A549 (cell line): Measurements from ENCODE around the gene SLCO4A1. TPM values are rescaled to one million over a fixed set of nuclear protein-coding genes. Genes with fewer than 3 reads are reported as not detected.

Source experiments
- ATAC-seq, 2 experiments: fragments of 200-7000 bp in 1 of 2; fragments of >200 bp in 1 of 2; cut with Nextera tagmentation in 1 of 2; cut with Tn5 transposase in 1 of 2; 3 replicates each; pipeline versions ENCODE4 v1.8.0 to v1.9.1; 2018 to 2020; ENCODE audit warnings: mild to moderate bottlenecking in 1 of 2, moderate library complexity in 1 of 2
- CTCF ChIA-PET: fragments of 300-600 bp; sonication (Branson Sonifier 250); formaldehyde crosslinking; extraction: SDS; loops from one replicate; lab custom pipeline; 2021; ENCODE audit warnings: antibody characterized with exemption, inconsistent platforms; lab: Yijun Ruan, JAX
- POLR2A ChIA-PET: fragments of 350-600 bp; formaldehyde crosslinking; extraction: SDS; loops from one replicate; lab custom pipeline; 2021; ENCODE audit warnings: antibody characterized with exemption, inconsistent platforms; lab: Yijun Ruan, JAX
- DNase-seq, 2 experiments: peaks; one replicate each; pipeline versions ENCODE4 v3.0.0 to v3.0.0-alpha.2; 2011 to 2016; ENCODE audit warnings: low read depth in 1 of 2, low spot score in 1 of 2
- FAIRE-seq: peaks from 2 replicates; lab custom pipeline; 2011; peaks lifted over from hg19 to GRCh38; lab: Jason Lieb, UNC
- H3K27ac ChIP-seq, 2 experiments: fragments of >200 bp; sonication (Bioruptor Twin); formaldehyde crosslinking; 3 replicates each; pipeline ENCODE4 v1.5.1; 2016 to 2017
- H3K4me1 ChIP-seq: fragments of >200 bp; sonication (Bioruptor Twin); formaldehyde crosslinking; 3 replicates; pipeline ENCODE4 v1.6.1; 2016
- H3K4me2 ChIP-seq: fragments of >200 bp; sonication (Bioruptor Twin); formaldehyde crosslinking; 3 replicates; pipeline ENCODE4 v1.6.1; 2016
- H3K4me3 ChIP-seq: fragments of >200 bp; sonication (Bioruptor Twin); formaldehyde crosslinking; 3 replicates; pipeline ENCODE4 v1.5.1; 2016
- H3K9me3 ChIP-seq: fragments of >200 bp; sonication (Bioruptor Twin); formaldehyde crosslinking; 3 replicates; pipeline ENCODE4 v1.6.1; 2016
- ATOH8 ChIP-seq: fragments of 250-450 bp; sonication (Bioruptor Pico); IDR thresholded peaks from 2 replicates; pipeline ENCODE4 v1.5.0; 2020; ENCODE audit warnings: low read depth, mild to moderate bottlenecking, moderate library complexity
- CBX2 ChIP-seq: fragments of 200-600 bp; sonication (generic); IDR thresholded peaks from 2 replicates; pipeline ENCODE4 v1.6.1; 2016; ENCODE audit warnings: low read depth, mild to moderate bottlenecking, borderline replicate concordance
- CEBPB ChIP-seq, 2 experiments: fragments of >200 bp in 1 of 2; sonication (Bioruptor Twin) in 1 of 2; formaldehyde crosslinking in 1 of 2; IDR thresholded peaks; 2 replicates each; pipeline ENCODE4 v1.6.1; 2012 to 2016
- CHD4 ChIP-seq: fragments of 200-600 bp; sonication (generic); IDR thresholded peaks from 2 replicates; pipeline ENCODE4 v1.6.1; 2016; ENCODE audit warnings: antibody characterized with exemption, mild to moderate bottlenecking, borderline replicate concordance
- CTCF ChIP-seq: fragments of >200 bp; sonication (Bioruptor Twin); formaldehyde crosslinking; IDR thresholded peaks from 3 replicates; pipeline ENCODE4 v1.5.1; 2016
- E2F6 ChIP-seq: IDR thresholded peaks from 2 replicates; pipeline ENCODE4 v1.6.1; 2012; ENCODE audit warnings: low read depth, borderline replicate concordance
- EHF ChIP-seq: fragments of 250-450 bp; sonication (Bioruptor Pico); IDR thresholded peaks from 2 replicates; pipeline ENCODE4 v1.5.0; 2020; ENCODE audit warnings: mild to moderate bottlenecking
- EHMT2 ChIP-seq: fragments of 200-600 bp; sonication (generic); IDR thresholded peaks from 2 replicates; pipeline ENCODE4 v1.6.1; 2016; ENCODE audit warnings: antibody characterized with exemption, low read depth, mild to moderate bottlenecking, moderate library complexity
- ELK1 ChIP-seq: fragments of 150-350 bp; IDR thresholded peaks from 2 replicates; pipeline ENCODE4 v1.6.1; 2014; ENCODE audit warnings: low read depth, mild to moderate bottlenecking, low read length
- FOSL2 ChIP-seq, 2 experiments: fragments of 450-650 bp in 1 of 2; fragments of >200 bp in 1 of 2; sonication (Bioruptor Twin) in 1 of 2; formaldehyde crosslinking; IDR thresholded peaks; 2 replicates each; pipeline versions ENCODE4 v1.5.0 to v1.6.1; 2016 to 2020; ENCODE audit warnings: mild to moderate bottlenecking in 1 of 2, moderate library complexity in 1 of 2
- FOXS1 ChIP-seq: fragments of 250-450 bp; sonication (Bioruptor Pico); IDR thresholded peaks from 2 replicates; pipeline ENCODE4 v1.5.0; 2020; ENCODE audit warnings: mild to moderate bottlenecking, moderate library complexity
- HMGXB4 ChIP-seq: fragments of 250-450 bp; sonication (Bioruptor Pico); IDR thresholded peaks from 2 replicates; pipeline ENCODE4 v1.5.0; 2021; ENCODE audit warnings: mild to moderate bottlenecking, moderate library complexity, borderline replicate concordance
- HOXA7 ChIP-seq: fragments of 250-450 bp; sonication (Bioruptor Pico); IDR thresholded peaks from 2 replicates; pipeline ENCODE4 v1.5.0; 2020; ENCODE audit warnings: mild to moderate bottlenecking, moderate library complexity
- HOXB13 ChIP-seq: fragments of 250-450 bp; sonication (Bioruptor Pico); IDR thresholded peaks from 2 replicates; pipeline ENCODE4 v1.5.0; 2020; ENCODE audit warnings: low read depth, mild to moderate bottlenecking, moderate library complexity
- KDM1A ChIP-seq: fragments of 200-600 bp; sonication (generic); IDR thresholded peaks from 2 replicates; pipeline ENCODE4 v1.6.1; 2016; ENCODE audit warnings: low read depth, mild to moderate bottlenecking
- MAFK ChIP-seq: fragments of 450-650 bp; IDR thresholded peaks from 2 replicates; pipeline ENCODE4 v1.6.1; 2014; ENCODE audit not compliant: partially characterized antibody
- MAZ ChIP-seq: fragments of 150-350 bp; IDR thresholded peaks from 2 replicates; pipeline ENCODE4 v1.6.1; 2014; ENCODE audit warnings: antibody characterized with exemption, low read depth, low read length, borderline replicate concordance
- PHF8 ChIP-seq: fragments of 200-600 bp; sonication (generic); IDR thresholded peaks from 2 replicates; pipeline ENCODE4 v1.6.1; 2016; ENCODE audit warnings: low read depth, mild to moderate bottlenecking, antibody characterized with exemption, moderate library complexity, borderline replicate concordance
- POLR2AphosphoS2 ChIP-seq: conservative IDR thresholded peaks from 2 replicates; pipeline ENCODE4 v1.6.1; 2012; ENCODE audit warnings: low read length, improper control_type of control experiment, inconsistent platforms
- RAD21 ChIP-seq, 2 experiments: fragments of >200 bp in 1 of 2; sonication (Bioruptor Twin) in 1 of 2; formaldehyde crosslinking in 1 of 2; IDR thresholded peaks in 1 of 2; conservative IDR thresholded peaks in 1 of 2; 2 replicates in 1 of 2; 3 replicates in 1 of 2; pipeline ENCODE4 v1.6.1; 2012 to 2018; ENCODE audit warnings: inconsistent platforms in 1 of 2
- RARB ChIP-seq: fragments of 250-450 bp; sonication (Bioruptor Pico); IDR thresholded peaks from 2 replicates; pipeline ENCODE4 v1.8.0; 2021; ENCODE audit warnings: mild to moderate bottlenecking, moderate library complexity
- RFX5 ChIP-seq: fragments of 450-650 bp; IDR thresholded peaks from 2 replicates; pipeline ENCODE4 v1.7.1; 2014; ENCODE audit warnings: antibody characterized with exemption, mild to moderate bottlenecking, moderate library complexity
- SREBF2 ChIP-seq: fragments of 450-650 bp; IDR thresholded peaks from 2 replicates; pipeline ENCODE4 v1.6.1; 2014; ENCODE audit warnings: mild to moderate bottlenecking, moderate library complexity
- TFCP2L1 ChIP-seq: fragments of 250-450 bp; sonication (Bioruptor Pico); IDR thresholded peaks from 2 replicates; pipeline ENCODE4 v1.5.0; 2021; ENCODE audit warnings: mild to moderate bottlenecking
- ZC3H11A ChIP-seq: fragments of 450-650 bp; IDR thresholded peaks from 2 replicates; pipeline ENCODE4 v1.6.1; 2014; ENCODE audit warnings: antibody characterized with exemption, mild to moderate bottlenecking
- ZSCAN20 ChIP-seq: fragments of 250-450 bp; sonication (Bioruptor Pico); IDR thresholded peaks from 2 replicates; pipeline ENCODE4 v1.8.0; 2022; ENCODE audit warnings: mild to moderate bottlenecking, moderate library complexity
- WGBS: methylation state at CpG from one replicate; pipeline ENCODE4 v1.1.6; 2017; ENCODE audit errors: missing lambda C conversion rate; 5-methylcytosine and 5-hydroxymethylcytosine counted together
- polyA plus RNA-seq, 4 experiments: library from polyadenylated mRNA; depleted of rRNA in 3 of 4; stranded (reverse); fragments of >200 nt; fragmentation: RNase III in 1 of 4; extraction: RNeasy Plus Mini Kit Qiagen cat#74134 plus additional on column Dnase treatment in 1 of 4; gene quantifications; 2 replicates in 3 of 4; 3 replicates in 1 of 4; pipeline ENCODE4 v1.2.3, GENCODE V29; 2011 to 2017

SLCO4A1 gene
- polyA plus RNA-seq, 2 of the 4 experiments (the other 2 are of a cell fraction) = 1.3 to 11.2 TPM

- no peaks in the 10 kb centered on the region for H3K4me1 ChIP-seq
- DNase-seq = peak in 1 of 2 experiments; percentile 31
- no peak for FAIRE-seq
- CTCF ChIA-PET = interaction anchor here (0.9 to 5.0 kb wide), 12 partner anchors 12 to 172 kb away, joined by 3 to 36 read pairs (median 4); partner anchors contain the start of gene NTSR1
- H3K4me2 ChIP-seq = no peak overlapping the region
- no peak overlapping the region for H3K27ac ChIP-seq
- POLR2A ChIA-PET = no interaction called here
- TF ChIP-seq EHF (CRISPR knock-in tag) (no peak), RARB (CRISPR knock-in tag) (no peak), HOXA7 (CRISPR knock-in tag) (no peak), HMGXB4 (CRISPR knock-in tag) (no peak), FOSL2 (IDR thresholded peaks at IDR 0.05) (no peak), FOSL2 (CRISPR knock-in tag; IDR thresholded peaks at IDR 0.05) (no peak), PHF8 (no peak), CEBPB (IDR thresholded peaks at IDR 0.05) (no peak), ZC3H11A (no peak), E2F6 (no peak), MAFK (no peak), ELK1 (no peak), KDM1A (no peak), RAD21 (conservative IDR thresholded peaks at IDR 0.05 in 1 of 2, IDR thresholded peaks at IDR 0.05 in 1 of 2) (no peak), TFCP2L1 (CRISPR knock-in tag) (no peak), HOXB13 (no peak), EHMT2 (no peak)
- WGBS = 74% methylated on average over 29 of the region's 29 CpGs
- no peak overlapping the region for H3K4me3 ChIP-seq
- peak; percentile 30 to 73; a peak in 3 of 6 replicates for ATAC-seq
- no peaks in the 10 kb centered on the region for H3K9me3 ChIP-seq
Measured at GRCh38 chr20:62688855-62689460, 46.7 kb downstream of the SLCO4A1 start.

GRCh38 chr20:62689861-62690260 is 47.6 kb downstream of the SLCO4A1 start:
- POLR2A ChIA-PET = no interaction called here
- DNase-seq = no peak
- Histone ChIP-seq H3K4me2 (no peak overlapping the region), H3K4me3 (no peak overlapping the region), H3K4me1 (no peaks in the 10 kb centered on the region), H3K9me3 (no peaks in the 10 kb centered on the region), H3K27ac (no peak overlapping the region)
- no peak for ATAC-seq
- CTCF ChIA-PET = interaction anchor here (1.1 to 5.0 kb wide), 6 partner anchors 11 to 173 kb away, joined by 3 to 36 read pairs (median 6); no protein-coding TSS in a partner anchor
- 67% methylated on average over 16 of the region's 17 CpGs for WGBS
- TF ChIP-seq CHD4 = no peak
- no peak for TF ChIP-seq SREBF2
- no peak for TF ChIP-seq MAZ
- no peak for TF ChIP-seq FOXS1 (CRISPR knock-in tag)
- no peak for TF ChIP-seq ATOH8 (CRISPR knock-in tag)
- no peak for TF ChIP-seq E2F6
- no peak for TF ChIP-seq RARB (CRISPR knock-in tag)
- TF ChIP-seq HOXA7 (CRISPR knock-in tag) = no peak
- TF ChIP-seq CTCF = no peak
- TF ChIP-seq POLR2AphosphoS2 = no peak
- TF ChIP-seq RFX5 = no peak
- TF ChIP-seq CBX2 = no peak
- TF ChIP-seq ZSCAN20 (CRISPR knock-in tag) = no peak
- no peak for TF ChIP-seq EHF (CRISPR knock-in tag)
- no peak for TF ChIP-seq CEBPB (IDR thresholded peaks at IDR 0.05)
- no peak for TF ChIP-seq HMGXB4 (CRISPR knock-in tag)
- no peak for FAIRE-seq
